ENCODE results near the gene CIT. TPM values are rescaled to one million over a fixed set of nuclear protein-coding genes. Genes with fewer than 3 reads are reported as not detected.

CIT gene
- total RNA-seq, 2 experiments from 2014 or later = 43.3 to 48.4 TPM

- Mint-ChIP-seq H3K4me3 (peak overlapping the region; percentile 93), H3K27me3 (peaks cover 8% of the 10 kb centered on the region), H3K27ac (peak overlapping the region; percentile 48), H3K36me3 (ENCODE audit: low read depth) (peaks cover 11% of the 10 kb centered on the region), H3K4me1 (ENCODE audit: low read depth) (peaks cover 14% of the 10 kb centered on the region), H3K9me3 (no peaks in the 10 kb centered on the region)
- TF ChIP-seq CTCF (IDR thresholded peaks at IDR 0.05) = no peak
- intact Hi-C loops (cut with micrococcal nuclease) = no loop called here
- CTCF ChIA-PET = no interaction called here
- POLR2A ChIA-PET = no interaction called here
- DNase-seq (no peak), ATAC-seq (peak; percentile 66)
Observed at GRCh38 chr12:119877639-119877948, 474 bp upstream of the CIT start.

GRCh38 chr12:119870457-119870856, 6.7 kb downstream of the CIT start:
- no peak for TF ChIP-seq CTCF (IDR thresholded peaks at IDR 0.05)
- no peaks in the 10 kb centered on the region for H3K9me3 Mint-ChIP-seq
- intact Hi-C loops (cut with micrococcal nuclease) = no loop called here
- DNase-seq (no peak), ATAC-seq (no peak)
- H3K27me3 Mint-ChIP-seq = no peaks in the 10 kb centered on the region
- ChIA-PET POLR2A (no interaction called here), CTCF (no interaction called here)
- no peaks in the 10 kb centered on the region for H3K4me1 Mint-ChIP-seq (ENCODE audit: low read depth)
- peaks cover 22% of the 10 kb centered on the region for H3K36me3 Mint-ChIP-seq (ENCODE audit: low read depth)
- no peak overlapping the region for H3K4me3 Mint-ChIP-seq
- no peak overlapping the region for H3K27ac Mint-ChIP-seq

GRCh38 chr12:119869720-119870119, 7.4 kb downstream of the CIT start:
- no peak for ATAC-seq
- H3K4me1 Mint-ChIP-seq (ENCODE audit: low read depth) = no peaks in the 10 kb centered on the region
- peaks cover 19% of the 10 kb centered on the region for H3K36me3 Mint-ChIP-seq (ENCODE audit: low read depth)
- ChIA-PET POLR2A (no interaction called here), CTCF (interaction anchor here (1.2 kb wide), 1 partner anchor 44 kb away, joined by 3 read pairs; no protein-coding TSS in a partner anchor)
- H3K27me3 Mint-ChIP-seq = no peaks in the 10 kb centered on the region
- no peak overlapping the region for H3K4me3 Mint-ChIP-seq
- intact Hi-C loops (cut with micrococcal nuclease) = no loop called here
- no peak for TF ChIP-seq CTCF (IDR thresholded peaks at IDR 0.05)
- H3K27ac Mint-ChIP-seq = no peak overlapping the region
- no peak for DNase-seq
- no peaks in the 10 kb centered on the region for H3K9me3 Mint-ChIP-seq

GRCh38 chr12:119868992-119869391, 8.1 kb downstream of the CIT start:
- H3K4me1 Mint-ChIP-seq (ENCODE audit: low read depth) = no peaks in the 10 kb centered on the region
- H3K27me3 Mint-ChIP-seq = no peaks in the 10 kb centered on the region
- TF ChIP-seq CTCF (IDR thresholded peaks at IDR 0.05) = no peak
- H3K36me3 Mint-ChIP-seq (ENCODE audit: low read depth) = peaks cover 18% of the 10 kb centered on the region
- intact Hi-C loops (cut with micrococcal nuclease) = no loop called here
- H3K9me3 Mint-ChIP-seq = no peaks in the 10 kb centered on the region
- no peak for DNase-seq
- ChIA-PET POLR2A (no interaction called here), CTCF (interaction anchor here (1.2 kb wide), 1 partner anchor 44 kb away, joined by 3 read pairs; no protein-coding TSS in a partner anchor)
- no peak overlapping the region for H3K4me3 Mint-ChIP-seq
- H3K27ac Mint-ChIP-seq = no peak overlapping the region
- no peak for ATAC-seq

- Mint-ChIP-seq H3K4me1 (ENCODE audit: low read depth) (no peaks in the 10 kb centered on the region), H3K27ac (no peak overlapping the region), H3K4me3 (no peak overlapping the region), H3K27me3 (no peaks in the 10 kb centered on the region), H3K9me3 (no peaks in the 10 kb centered on the region), H3K36me3 (ENCODE audit: low read depth) (peaks cover 21% of the 10 kb centered on the region)
- ChIA-PET POLR2A (interaction anchor here (0.6 kb wide), 1 partner anchor 245 kb away, joined by 3 read pairs; no protein-coding TSS in a partner anchor), CTCF (no interaction called here)
- DNase-seq (no peak), ATAC-seq (no peak)
- no peak for TF ChIP-seq CTCF (IDR thresholded peaks at IDR 0.05)
- intact Hi-C loops (cut with micrococcal nuclease) = no loop called here
Observed at GRCh38 chr12:119864591-119864990, 12.5 kb downstream of the CIT start.

All from activated CD8-positive, alpha-beta T cell treated with anti-CD3 and anti-CD28 coated beads for 36 hours (primary cell).